ENCODE measurements around the gene IL1R2.

IL1R2 gene

DNA sequence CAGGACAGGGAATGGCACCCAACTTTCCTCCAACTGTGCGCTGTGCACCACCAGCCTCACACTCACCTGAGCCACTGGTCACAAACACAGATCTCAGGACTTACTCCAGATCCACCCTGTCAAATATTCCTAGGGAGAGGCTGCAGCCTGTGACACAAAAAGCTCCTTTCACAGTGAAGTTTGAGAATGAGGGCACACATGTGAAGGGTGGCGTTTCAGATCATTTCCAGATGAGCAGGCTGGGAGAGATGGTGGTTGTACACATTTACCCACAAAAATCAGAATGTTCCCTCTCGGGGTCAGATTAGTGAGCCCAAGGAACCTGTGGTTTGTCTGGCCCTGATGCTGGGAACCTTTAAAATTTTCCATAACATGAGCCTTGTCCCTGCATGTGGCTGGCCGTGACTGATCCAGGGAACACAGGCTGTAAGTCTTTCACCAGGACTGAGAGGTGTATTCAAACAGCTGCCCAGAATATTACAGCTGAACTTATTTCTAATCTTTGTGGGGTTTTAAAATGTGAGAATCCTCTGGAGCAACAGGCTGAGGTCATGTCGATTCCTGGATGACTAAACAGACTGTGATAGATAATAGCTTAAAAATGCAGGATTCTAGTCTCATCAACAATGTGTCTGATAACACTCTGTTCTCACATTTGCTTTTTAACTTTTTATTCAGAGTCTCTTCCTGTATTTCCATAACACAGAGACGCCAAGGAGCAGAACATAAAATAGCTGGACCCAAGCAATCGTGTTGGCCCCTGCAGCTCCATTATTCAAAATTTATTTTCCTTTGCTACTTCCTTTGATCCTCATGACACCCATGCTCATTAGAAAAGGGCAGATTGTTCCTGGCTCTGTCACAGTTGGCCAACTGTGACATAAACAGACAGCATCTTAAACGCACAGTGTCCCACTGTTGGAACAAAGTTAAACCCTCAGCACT lies 35.5 kb downstream of the IL1R2 start:
- FAIRE-seq (no peak), DNase-seq (ENCODE audit: insufficient read length, low spot score) (no peak)
- TF ChIP-seq POLR2A (IDR thresholded peaks at IDR 0.05; ENCODE audit: low read depth, low read length), result no peak

DNA sequence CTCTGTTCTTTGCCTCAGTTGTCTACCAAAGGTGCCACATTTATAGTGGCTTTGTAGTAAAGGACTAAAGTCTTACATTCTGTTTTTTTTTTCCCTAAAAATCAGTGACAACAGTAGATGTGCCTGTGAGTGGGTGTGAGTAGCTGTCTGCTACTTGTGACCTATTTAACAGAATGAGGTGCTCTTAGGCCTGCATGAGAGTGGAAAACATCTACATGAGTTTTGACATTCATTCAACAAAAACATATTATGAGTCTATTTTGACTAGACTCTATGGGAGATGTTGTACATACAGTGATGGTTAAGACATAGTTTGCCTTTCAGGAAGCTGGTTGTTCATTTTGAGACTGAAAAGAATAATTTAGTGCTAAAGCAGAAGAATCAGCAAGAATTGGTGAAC lies 36.7 kb downstream of the IL1R2 start:
- FAIRE-seq (no peak), DNase-seq (ENCODE audit: insufficient read length, low spot score) (no peak)
- no peak for TF ChIP-seq POLR2A (IDR thresholded peaks at IDR 0.05; ENCODE audit: low read depth, low read length)

GRCh38 chr2:102029405-102029804 lies 37.6 kb downstream of the IL1R2 start:
- no peak for TF ChIP-seq POLR2A (IDR thresholded peaks at IDR 0.05; ENCODE audit: low read depth, low read length)
- DNase-seq (ENCODE audit: insufficient read length, low spot score) (no peak), FAIRE-seq (no peak)

DNA sequence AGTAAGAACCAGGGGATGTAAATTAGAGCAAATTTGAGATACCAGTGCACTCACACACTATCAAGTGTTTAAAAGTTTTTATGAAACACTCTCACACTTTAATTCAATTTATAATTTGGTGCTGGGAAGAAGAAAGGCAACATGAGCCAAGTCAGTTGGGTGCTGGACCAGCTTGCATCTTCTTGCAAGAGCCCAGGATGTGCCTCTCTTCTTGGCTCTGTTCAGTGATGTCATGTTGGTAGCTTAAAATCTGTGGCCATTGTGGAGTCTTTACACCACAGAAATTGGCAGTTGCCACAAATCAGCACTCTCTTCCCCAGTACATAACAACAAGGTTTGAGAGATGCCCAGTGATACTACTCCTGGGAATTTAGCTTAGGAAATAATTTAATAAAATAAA lies 38.2 kb downstream of the IL1R2 start:
- TF ChIP-seq POLR2A (IDR thresholded peaks at IDR 0.05; ENCODE audit: low read depth, low read length), result no peak
- FAIRE-seq (no peak), DNase-seq (ENCODE audit: insufficient read length, low spot score) (no peak)

DNA sequence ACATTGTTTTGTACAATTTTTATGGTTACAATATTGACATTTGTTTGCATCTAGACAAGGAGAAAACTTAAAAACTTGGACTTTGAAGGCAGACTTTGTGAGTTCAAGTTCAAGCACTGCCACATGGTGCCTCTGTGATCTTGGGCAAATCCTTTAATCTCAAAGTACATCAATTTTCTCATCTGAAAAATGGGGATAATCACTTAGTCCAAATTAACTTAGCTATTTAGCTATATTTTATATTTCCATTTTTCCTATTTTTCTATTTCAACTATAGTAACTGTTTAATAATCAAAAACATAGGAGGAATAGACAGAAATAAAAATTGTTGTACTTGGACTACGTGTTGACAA lies 38.7 kb downstream of the IL1R2 start:
- no peak for TF ChIP-seq POLR2A (IDR thresholded peaks at IDR 0.05; ENCODE audit: low read depth, low read length)
- DNase-seq (ENCODE audit: insufficient read length, low spot score) (no peak), FAIRE-seq (no peak)

GRCh38 chr2:102030855-102031527 lies 39.2 kb downstream of the IL1R2 start:
- no peak for DNase-seq (ENCODE audit: insufficient read length, low spot score)
- no peak for TF ChIP-seq POLR2A (IDR thresholded peaks at IDR 0.05; ENCODE audit: low read depth, low read length)
- no peak for FAIRE-seq

- FAIRE-seq (no peak), DNase-seq (ENCODE audit: insufficient read length, low spot score) (no peak)
Observed at GRCh38 chr2:102032368-102033030, 40.7 kb downstream of the IL1R2 start.

DNA sequence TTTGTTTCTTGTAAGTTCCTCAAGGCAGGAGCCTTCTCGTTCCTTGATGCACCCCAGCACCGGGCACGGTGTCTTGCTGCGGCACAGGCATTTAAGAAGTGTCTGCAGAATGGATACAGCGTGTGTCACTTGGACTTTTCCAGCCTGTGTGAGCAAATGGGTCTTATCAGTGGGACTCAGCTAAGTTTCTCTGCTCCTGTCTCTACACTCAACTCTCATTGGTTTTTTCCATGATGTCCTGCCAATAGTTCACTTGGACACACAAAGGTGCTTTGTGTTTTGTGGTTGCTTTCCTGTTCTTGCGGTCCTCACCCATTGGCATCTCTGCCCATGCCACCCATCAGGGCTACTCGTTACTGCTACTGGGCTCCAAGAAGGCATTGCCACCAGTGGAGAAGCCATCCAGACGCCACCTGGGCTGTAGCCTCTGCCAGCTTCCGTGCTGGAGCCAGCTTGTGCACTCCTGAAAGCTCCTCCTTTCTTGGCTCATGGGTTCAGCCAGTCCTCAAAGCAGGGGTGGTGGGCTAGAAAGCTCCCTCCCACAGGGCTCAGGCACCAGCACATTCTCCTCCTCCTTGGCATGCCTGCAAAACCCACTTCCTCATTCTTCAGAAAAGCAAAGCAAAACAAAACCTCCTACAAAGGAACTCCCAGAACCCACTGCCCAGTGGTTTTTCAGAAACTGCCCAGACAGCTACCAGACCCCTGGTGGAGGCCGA lies 41.4 kb downstream of the IL1R2 start:
- FAIRE-seq, result no peak
- no peak for TF ChIP-seq POLR2A (IDR thresholded peaks at IDR 0.05; ENCODE audit: low read depth, low read length)
- DNase-seq (ENCODE audit: insufficient read length, low spot score), result no peak

More at GRCh38 chr2:102032368-102033030, 40.7 kb downstream of the IL1R2 start:
- TF ChIP-seq POLR2A (IDR thresholded peaks at IDR 0.05; ENCODE audit: low read depth, low read length), result no peak

DNA sequence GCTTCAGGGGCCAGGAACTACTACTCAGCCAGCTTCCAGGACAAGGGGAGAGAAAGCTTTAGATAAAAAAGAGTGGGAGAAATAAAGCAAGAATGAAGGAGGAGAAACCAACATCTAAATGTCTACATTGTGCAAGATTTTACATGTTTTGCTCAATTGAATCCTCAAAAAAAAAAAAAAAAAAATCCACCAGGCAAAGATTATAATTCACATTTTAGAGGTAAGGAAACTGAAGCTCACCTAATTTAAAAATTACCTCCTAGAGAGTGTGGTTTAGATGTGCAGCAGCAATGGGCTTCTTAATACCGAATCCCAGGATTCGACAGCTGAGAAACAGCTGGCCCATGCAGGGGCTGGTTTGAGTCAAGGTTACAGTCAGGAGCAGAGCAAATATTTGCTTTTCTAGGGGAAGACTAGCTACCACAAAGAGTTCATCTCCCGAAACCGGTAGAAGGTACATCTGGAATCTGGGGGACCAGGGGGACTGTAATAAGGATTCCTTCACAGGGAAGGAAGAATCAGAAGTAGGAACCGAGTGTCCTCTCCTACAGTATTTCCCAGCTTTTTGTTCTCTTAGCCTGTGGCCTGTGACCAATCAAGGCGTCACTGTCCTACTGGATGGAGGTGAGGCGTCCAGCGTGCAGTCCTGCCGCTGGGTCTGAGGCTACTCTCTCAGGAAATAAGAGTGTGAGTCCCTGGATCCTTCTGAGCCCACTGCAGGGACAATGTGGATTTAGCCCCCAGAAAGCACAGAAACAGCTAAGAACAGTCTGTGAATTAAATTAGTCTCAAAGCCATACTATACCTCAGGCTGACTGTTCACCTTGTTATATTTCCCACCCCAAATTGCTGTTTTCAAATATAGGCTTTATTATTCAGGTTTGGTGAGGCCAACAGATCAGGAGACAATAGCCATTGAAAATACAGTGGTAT lies 42.3 kb downstream of the IL1R2 start:
- no peak for FAIRE-seq

DNA sequence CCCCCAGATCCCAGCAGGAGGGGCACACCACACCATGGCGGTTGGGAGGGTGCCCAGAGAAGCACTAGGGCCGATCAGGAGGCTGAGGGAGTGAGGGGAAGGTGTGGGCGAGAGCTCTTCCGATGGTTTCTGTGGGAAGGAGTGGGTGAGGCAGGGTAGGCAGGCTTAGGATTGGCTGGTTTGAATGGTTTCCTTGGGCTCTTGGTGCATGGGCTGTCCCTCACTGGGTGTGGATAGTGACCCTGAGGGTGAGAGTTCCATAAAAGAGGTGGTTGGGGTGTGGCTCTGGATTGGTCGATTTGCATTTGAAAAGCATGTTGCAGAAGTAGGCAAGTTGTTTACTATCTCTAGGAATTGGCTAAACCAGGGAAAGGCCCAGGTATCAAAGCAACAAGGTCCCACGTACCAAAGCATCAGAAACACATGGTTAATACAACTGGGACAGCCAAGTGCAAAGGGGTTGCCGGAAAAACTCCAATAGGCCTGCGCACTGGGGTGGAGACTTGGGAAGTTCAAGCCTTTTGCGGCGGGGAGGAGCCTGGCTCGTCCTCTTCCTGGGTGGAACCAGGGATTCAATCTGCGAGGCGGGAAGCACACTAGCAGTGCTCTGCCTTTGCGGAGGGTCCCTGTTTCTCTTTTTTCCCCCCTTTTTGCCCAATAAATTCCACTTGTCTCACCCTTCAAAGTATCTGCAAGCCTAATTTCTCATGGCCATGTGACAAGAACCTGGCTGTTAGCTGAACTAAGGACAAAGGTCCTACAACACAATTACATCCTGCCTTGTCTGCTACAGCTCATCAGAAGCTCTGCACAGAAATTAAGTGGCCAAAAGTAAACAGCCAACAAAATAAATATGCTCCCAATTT lies 43.2 kb downstream of the IL1R2 start:
- DNase-seq (ENCODE audit: insufficient read length, low spot score) (no peak), FAIRE-seq (no peak)
- TF ChIP-seq POLR2A (IDR thresholded peaks at IDR 0.05; ENCODE audit: low read depth, low read length), result no peak

More for the DNA sequence above, 42.3 kb downstream of the IL1R2 start:
- no peak for DNase-seq (ENCODE audit: insufficient read length, low spot score)
- TF ChIP-seq POLR2A (IDR thresholded peaks at IDR 0.05; ENCODE audit: low read depth, low read length), result no peak

DNA sequence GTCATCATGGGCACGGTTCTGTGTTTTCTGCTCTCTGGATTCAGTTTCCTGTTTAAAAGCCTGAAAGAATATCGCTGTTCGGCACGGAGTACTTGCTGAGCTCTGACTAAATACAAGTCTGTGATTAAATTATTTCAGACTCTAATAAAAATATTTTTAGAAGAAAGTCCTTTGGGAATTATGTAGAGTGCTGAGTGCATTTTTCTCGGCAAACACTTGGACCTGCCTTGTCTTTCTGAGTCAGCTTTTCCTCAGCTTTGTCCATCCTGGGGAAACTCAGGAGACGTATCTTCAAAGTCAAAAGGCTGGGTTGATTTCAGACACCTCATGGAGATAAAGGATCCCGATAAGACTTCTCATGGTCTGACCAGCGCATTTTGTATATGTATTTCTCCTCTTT lies 45.9 kb downstream of the IL1R2 start:
- no peak for TF ChIP-seq POLR2A (IDR thresholded peaks at IDR 0.05; ENCODE audit: low read depth, low read length)
- DNase-seq (ENCODE audit: insufficient read length, low spot score), result no peak
- no peak for FAIRE-seq

DNA sequence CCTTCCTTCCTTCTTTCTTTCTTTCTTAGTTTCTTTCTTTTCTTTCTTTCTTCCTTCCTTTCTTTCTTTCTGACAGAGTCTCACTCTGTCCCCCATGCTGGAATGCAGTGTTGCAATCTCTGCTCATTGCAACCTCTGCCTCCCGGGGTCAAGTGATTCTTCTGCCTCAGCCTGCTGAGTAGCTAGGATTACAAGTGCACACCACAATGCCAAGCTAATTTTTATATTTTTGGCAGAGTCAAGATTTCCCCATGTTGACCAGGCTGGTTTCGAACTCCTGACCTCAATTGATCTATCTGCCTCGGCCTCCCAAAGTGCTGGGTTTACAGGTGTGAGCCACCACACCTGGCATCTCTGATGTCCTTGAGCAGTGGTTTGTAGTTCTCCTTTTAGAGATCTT lies 48.5 kb downstream of the IL1R2 start:
- FAIRE-seq (no peak), DNase-seq (ENCODE audit: insufficient read length, low spot score) (no peak)
- no peak for TF ChIP-seq POLR2A (IDR thresholded peaks at IDR 0.05; ENCODE audit: low read depth, low read length)
